GM12801 (cell line): Measurements from ENCODE around the gene NCKAP1.

Experiments used
- CTCF ChIP-seq: IDR thresholded peaks from one replicate; pipeline ENCODE4 v1.5.1; 2011; ENCODE audit warnings: control low read depth; ENCODE audit not compliant: insufficient read length; ENCODE audit errors: extremely low read depth

NCKAP1 gene

GRCh38 chr2:182962641-182963040 is 75.6 kb downstream of the NCKAP1 start:
- TF ChIP-seq CTCF: no peak

- no peak for TF ChIP-seq CTCF
These were observed 83.5 kb downstream of the NCKAP1 start for GRCh38 chr2:182954789-182955188.

GRCh38 chr2:182952741-182953450 is 85.4 kb downstream of the NCKAP1 start:
- no peak for TF ChIP-seq CTCF

GRCh38 chr2:182951948-182952663 is 86.2 kb downstream of the NCKAP1 start:
- no peak for TF ChIP-seq CTCF

- TF ChIP-seq CTCF: no peak
These were observed 87.7 kb downstream of the NCKAP1 start for GRCh38 chr2:182950546-182950945.

GRCh38 chr2:182949572-182950189 is 88.6 kb downstream of the NCKAP1 start:
- no peak for TF ChIP-seq CTCF

- no peak for TF ChIP-seq CTCF
These were observed 89.2 kb downstream of the NCKAP1 start for GRCh38 chr2:182949052-182949451.
